Neural cell (in vitro differentiated cells): ENCODE measurements around the gene STKLD1.

Experiments used
- CTCF ChIP-seq: fragments of 450-650 bp; IDR thresholded peaks from 2 replicates; pipeline ENCODE4 v1.5.1; 2014; ENCODE audit warnings: antibody characterized with exemption, mild to moderate bottlenecking, moderate library complexity; ENCODE audit not compliant: poor library complexity, severe bottlenecking
- EZH2 ChIP-seq: fragments of 200-600, 300-800 bp; shearing (Covaris generic), sonication (generic); IDR thresholded peaks from 2 replicates; pipeline ENCODE4 v1.6.1; 2014; ENCODE audit warnings: antibody characterized with exemption, low read length, borderline replicate concordance, mild to moderate bottlenecking; ENCODE audit not compliant: insufficient read depth, poor library complexity, severe bottlenecking
- MXI1 ChIP-seq: fragments of 450-650 bp; conservative IDR thresholded peaks from 2 replicates; pipeline ENCODE4 v1.6.1; 2014; ENCODE audit warnings: antibody characterized with exemption, mild to moderate bottlenecking; ENCODE audit not compliant: poor library complexity, severe bottlenecking
- POLR2AphosphoS5 ChIP-seq: IDR thresholded peaks from 2 replicates; pipeline ENCODE4 v1.6.1; 2012
- RAD21 ChIP-seq: fragments of 450-650 bp; conservative IDR thresholded peaks from 2 replicates; pipeline ENCODE4 v1.6.1; 2014; ENCODE audit warnings: antibody characterized with exemption, mild to moderate bottlenecking, moderate library complexity
- SMC3 ChIP-seq: fragments of 450-650 bp; conservative IDR thresholded peaks from 2 replicates; pipeline ENCODE4 v1.6.1; 2014; ENCODE audit warnings: antibody characterized with exemption, mild to moderate bottlenecking, moderate library complexity; ENCODE audit not compliant: poor library complexity
- TAF1 ChIP-seq: IDR thresholded peaks from 2 replicates; pipeline ENCODE4 v1.6.1; 2012; ENCODE audit warnings: low read depth

DNA sequence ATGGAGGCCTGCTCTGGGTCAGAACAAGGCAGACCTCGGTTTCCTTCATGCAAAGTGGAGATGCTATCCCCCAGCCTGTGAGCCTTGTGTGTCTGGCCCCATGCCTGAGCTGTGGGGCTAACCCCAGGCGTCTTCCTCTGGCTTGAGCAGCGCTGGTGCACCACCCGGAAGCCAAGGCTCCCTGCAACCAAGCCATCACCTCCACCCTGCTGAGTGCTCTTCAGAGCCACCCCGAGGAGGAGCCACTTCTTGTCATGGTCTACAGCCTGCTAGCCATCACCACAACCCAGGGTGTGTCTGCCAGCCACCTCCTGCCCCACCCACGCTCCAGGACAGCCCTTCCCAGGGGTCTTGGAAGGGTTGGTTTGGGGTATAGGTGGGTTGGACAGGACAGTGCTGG lies 25.4 kb downstream of the STKLD1 start:
- no peak for TF ChIP-seq RAD21
- no peak for TF ChIP-seq CTCF
- TF ChIP-seq SMC3 = no peak
- no peak for TF ChIP-seq EZH2
- no peak for TF ChIP-seq POLR2AphosphoS5
- TF ChIP-seq TAF1 = no peak
- TF ChIP-seq MXI1 = no peak
